Coronary artery (tissue), 2 donors: Measurements from ENCODE around the gene MAST1.
"Not testable (repeated sequence)": the region's sequence is repeated elsewhere in the genome, so short reads cannot be mapped to it uniquely, and the experiment has no call there.

ENCODE experiments used
- DNase-seq: peaks from one replicate; pipeline ENCODE4 v3.0.0-alpha.2; 2017; ENCODE audit warnings: low spot score
- H3K27ac ChIP-seq, 2 donors: fragments of 200-600 bp; sonication (generic); one replicate each; pipeline ENCODE4 v1.5.1; 2016 to 2019
- H3K4me3 ChIP-seq: fragments of 200-600 bp; sonication (generic); 2 replicates; pipeline ENCODE4 v1.5.1; 2016; ENCODE audit warnings: mild to moderate bottlenecking, moderate library complexity
- TF ChIP-seq, protein P1 (sequence below): fragments of 200-600 bp; sonication (generic); IDR thresholded peaks from one replicate; pipeline ENCODE4 v1.5.1; 2019; ENCODE audit warnings: antibody characterized with exemption

The MAST1 gene

DNA sequence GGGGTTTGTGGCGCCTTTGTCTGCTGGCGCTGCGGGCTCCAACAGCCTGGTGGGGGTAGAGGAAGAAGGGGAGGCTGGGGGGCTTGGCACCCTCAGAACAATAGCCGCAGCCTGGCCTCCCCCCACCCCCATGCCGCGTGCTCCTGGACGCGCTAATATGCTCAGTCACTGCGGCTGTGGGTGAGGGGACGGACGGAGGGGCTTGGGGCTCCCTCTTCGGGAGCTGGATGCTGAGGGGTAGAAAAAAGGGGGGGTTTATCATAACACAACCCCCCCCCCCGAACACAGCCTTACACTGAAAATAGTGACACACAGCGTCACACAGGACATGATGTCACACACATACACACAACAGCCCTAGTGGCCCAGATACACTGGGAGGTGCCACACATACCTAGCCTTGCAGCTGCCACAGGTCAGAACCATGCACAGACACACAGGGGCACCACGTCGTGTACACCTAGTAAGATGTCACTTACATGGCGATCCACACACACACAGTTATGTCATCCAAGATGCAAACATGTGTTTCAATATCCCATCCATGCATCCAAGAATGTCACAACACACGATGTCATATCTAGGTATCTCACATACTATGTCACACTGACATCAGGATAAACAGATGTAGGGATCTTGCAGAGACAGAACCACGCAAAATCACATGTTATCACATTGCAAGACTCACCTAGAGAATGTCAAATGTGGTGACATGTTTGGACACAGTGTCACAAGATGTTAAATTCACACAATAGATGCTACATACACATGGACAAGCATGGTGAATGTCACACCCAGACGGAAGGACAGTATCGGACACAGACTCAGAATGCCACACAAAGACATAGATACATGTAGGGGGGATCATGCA, 806 bp downstream of the MAST1 start:
- no peak for DNase-seq
- peak overlapping the region; percentile 54 for H3K4me3 ChIP-seq
- TF ChIP-seq, protein P1, sequence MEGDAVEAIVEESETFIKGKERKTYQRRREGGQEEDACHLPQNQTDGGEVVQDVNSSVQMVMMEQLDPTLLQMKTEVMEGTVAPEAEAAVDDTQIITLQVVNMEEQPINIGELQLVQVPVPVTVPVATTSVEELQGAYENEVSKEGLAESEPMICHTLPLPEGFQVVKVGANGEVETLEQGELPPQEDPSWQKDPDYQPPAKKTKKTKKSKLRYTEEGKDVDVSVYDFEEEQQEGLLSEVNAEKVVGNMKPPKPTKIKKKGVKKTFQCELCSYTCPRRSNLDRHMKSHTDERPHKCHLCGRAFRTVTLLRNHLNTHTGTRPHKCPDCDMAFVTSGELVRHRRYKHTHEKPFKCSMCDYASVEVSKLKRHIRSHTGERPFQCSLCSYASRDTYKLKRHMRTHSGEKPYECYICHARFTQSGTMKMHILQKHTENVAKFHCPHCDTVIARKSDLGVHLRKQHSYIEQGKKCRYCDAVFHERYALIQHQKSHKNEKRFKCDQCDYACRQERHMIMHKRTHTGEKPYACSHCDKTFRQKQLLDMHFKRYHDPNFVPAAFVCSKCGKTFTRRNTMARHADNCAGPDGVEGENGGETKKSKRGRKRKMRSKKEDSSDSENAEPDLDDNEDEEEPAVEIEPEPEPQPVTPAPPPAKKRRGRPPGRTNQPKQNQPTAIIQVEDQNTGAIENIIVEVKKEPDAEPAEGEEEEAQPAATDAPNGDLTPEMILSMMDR, result no peak
- H3K27ac ChIP-seq, result no peak overlapping the region

DNA sequence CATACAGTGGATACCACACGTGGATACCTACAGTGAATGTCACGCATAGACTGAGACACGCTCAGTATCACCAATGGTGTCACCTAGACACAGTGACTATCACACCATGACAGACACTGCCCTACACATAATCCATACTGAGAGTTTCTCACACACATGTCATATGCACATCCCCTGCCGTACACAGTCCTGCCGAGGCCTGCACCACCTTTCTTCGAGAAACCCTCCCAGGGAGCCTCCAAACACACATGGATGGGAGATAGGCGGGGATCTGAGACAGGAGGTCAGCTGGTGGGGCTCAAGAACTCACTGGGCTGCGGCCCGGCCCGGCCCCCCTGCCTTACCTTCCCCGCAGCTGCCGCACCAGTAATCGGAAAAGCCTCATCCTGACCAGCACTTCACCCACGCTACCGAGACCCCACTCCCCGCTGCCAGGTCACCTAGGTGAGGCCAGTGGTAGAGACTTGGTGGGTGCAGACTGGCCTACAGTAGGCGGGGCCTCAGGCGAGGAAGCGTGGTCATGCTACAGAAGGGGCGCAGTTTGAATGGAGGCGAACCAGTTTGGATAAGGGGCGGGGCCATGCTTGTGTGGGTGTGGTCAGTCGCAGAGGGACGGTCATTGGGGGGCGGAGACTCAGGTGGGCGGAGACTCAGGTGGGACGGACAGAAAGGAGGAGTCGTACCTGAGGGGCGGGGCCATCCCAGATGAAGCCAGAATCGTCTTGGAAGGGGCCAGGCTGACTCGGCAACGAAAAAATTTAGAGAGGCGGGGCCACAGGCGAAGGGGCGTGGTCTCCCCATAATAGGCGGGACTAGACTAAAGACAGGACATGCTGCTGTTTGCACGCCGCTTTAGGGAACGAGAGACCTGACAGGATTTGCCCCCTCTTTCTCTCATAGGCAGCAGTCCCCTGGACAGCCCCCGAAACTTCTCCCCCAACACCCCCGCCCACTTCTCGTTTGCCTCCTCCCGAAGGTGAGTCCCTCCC, 2.1 kb downstream of the MAST1 start:
- DNase-seq, result no peak
- peak overlapping the region; percentile 1 for H3K4me3 ChIP-seq

DNA sequence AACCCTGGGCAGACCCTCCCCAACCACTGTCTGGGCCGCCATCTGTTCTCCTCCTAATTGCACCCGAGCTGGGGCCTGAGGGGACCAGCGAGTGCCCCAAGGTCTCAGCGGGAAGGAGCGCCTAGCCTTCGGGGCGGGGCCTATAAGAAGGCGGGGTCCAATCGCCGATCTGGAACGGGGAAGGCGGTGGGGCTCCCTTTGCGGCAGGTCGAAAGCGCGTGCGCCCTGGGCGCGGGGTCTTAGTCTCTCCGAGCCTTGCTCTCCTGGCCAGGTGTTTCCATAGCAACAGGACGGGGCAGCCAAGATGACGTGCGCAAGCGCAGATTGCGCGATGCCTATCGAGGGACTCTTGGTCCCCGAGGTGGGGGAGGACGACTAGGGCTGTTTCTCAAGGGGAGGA, 2.8 kb downstream of the MAST1 start:
- TF ChIP-seq, protein P1, result no peak
- Histone ChIP-seq H3K4me3 (peak overlapping the region; percentile 1), H3K27ac (no peak overlapping the region)
- DNase-seq, result no peak

More for the DNA sequence above, 2.1 kb downstream of the MAST1 start:
- H3K27ac ChIP-seq, result no peak overlapping the region
- TF ChIP-seq, protein P1, result no peak

DNA sequence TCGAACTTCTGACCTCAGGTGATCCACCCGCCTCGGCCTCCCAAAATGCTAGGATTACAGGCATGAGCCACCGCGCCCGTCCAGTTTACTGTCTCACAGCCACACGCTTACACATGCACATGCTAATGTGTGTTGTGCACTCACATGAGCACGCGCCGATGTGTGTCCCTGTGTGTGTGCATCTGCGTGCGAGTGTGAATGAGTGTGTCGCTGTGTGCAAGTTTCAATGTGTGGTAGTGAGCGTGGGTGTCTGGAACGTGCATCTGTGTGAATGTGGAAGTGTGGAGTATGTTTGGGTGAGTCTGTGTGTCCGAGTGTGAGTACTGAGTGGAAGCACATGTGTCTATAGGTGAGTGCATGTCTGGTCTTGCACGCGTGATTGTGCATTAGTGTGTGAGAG, 4.2 kb downstream of the MAST1 start:
- Histone ChIP-seq H3K27ac (no peak overlapping the region), H3K4me3 (no peak overlapping the region)
- DNase-seq, result no peak
- TF ChIP-seq, protein P1, result no peak

DNA sequence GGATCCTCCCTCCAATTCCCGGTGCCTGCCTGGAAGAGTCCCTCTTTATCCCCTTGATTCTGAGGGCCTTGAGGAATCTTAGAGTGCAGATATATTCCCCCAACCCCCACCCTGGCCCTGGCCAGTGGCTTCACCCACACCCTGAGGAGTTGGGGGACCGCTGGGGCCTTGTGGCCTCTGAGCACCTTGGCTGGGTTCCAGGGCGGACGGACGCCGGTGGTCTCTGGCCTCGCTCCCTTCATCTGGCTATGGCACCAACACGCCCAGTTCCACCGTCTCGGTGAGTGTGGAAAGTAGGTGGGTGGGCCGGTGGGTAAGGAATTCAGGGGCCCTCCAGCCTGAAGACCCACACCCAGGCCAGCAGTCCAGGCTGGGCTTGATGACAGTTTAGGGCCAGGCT, 5.0 kb downstream of the MAST1 start:
- Histone ChIP-seq H3K4me3 (no peak overlapping the region), H3K27ac (no peak overlapping the region)
- TF ChIP-seq, protein P1, result no peak
- no peak for DNase-seq

DNA sequence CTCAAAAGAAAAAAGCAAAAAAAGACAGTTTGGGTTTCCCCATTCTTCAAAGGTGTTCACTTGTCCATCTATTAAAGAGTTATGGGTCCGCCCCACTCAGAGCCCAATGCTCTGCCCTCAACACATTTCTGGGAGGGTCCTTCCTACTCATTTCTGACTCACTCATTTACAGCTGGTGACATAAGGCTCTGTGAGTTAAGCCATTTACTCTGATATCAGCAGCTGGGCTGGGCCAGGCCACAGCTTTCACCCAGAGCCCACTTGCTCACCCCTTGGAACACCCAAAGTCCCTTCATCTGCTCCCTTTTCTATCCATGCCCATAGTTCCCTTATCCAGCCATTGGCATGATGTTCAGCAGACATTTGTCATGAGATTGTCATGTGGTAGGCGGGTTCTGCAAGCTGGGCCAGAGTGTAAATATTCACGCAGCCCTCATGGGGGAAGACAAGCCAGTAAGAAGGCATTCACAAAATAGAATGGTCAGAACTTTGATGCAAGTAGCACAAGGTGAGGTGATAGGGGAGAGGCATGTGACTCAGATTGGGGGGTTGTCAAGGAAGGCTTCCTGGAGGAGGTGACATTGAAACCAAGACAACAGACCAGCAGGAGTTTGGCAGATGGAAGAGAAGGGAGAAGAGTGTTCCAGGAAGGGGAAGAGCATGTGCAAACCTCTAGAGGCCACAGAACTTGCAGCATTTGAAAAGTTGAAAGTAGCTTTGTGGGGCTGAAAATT, 5.9 kb downstream of the MAST1 start:
- DNase-seq, result no peak
- Histone ChIP-seq H3K27ac (no peak overlapping the region), H3K4me3 (no peak overlapping the region)
- TF ChIP-seq, protein P1, result no peak

DNA sequence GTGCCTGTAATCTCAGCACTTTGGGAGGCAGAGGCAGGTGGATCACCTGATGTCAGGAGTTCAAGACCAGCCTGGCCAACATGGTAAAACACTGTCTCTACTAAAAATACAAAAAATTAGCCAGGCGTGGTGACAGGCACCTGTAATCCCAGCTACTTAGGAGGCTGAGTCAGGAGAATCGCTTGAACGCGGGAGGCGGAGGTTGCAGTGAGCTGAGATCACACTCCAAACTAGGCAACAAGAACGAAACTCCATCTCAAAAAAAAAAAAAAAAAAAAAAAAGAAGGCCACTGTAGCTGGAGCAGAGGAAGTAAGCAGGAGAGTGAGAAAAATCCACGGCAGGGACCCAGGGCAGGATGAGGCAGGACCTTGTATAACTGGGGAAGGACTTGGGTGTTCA, 8.3 kb downstream of the MAST1 start:
- not testable (repeated sequence) for H3K4me3 ChIP-seq, H3K27ac ChIP-seq, DNase-seq
